HG03521 (cell line): ENCODE data around the gene VASH2.
A peak's percentile ranks its signal among the peaks of the same experiment; 100 is the strongest.
"Not testable (repeated sequence)": the region's sequence is repeated elsewhere in the genome, so short reads cannot be mapped to it uniquely, and the experiment has no call there.

Experiments
- ATAC-seq: cut with Tn5 transposase; IDR thresholded peaks from one replicate; pipeline ENCODE4 v1.9.1; 2021; ENCODE audit warnings: mild to moderate bottlenecking, moderate library complexity; ENCODE audit not compliant: unreplicated experiment

The VASH2 gene

GRCh38 chr1:212950243-212951125 is at the start of gene VASH2:
Gene VASH2 (plus strand): TSS chr1:212950541. CDS start chr1:212951543, 1,002 bp downstream.
- ATAC-seq, result peak; percentile 98

GRCh38 chr1:212901290-212901689 is 49.1 kb upstream of the VASH2 start:
- ATAC-seq, result no peak

GRCh38 chr1:212902054-212902453 is 48.3 kb upstream of the VASH2 start:
- ATAC-seq, result no peak

- no peak for ATAC-seq
Observed at GRCh38 chr1:212903664-212904063, 46.7 kb upstream of the VASH2 start.

- not testable (repeated sequence) for ATAC-seq
Observed at GRCh38 chr1:212908071-212908470, 42.3 kb upstream of the VASH2 start.

GRCh38 chr1:212908971-212909370 is 41.4 kb upstream of the VASH2 start:
- ATAC-seq, result no peak

- no peak for ATAC-seq
Observed at GRCh38 chr1:212909652-212910063, 40.7 kb upstream of the VASH2 start.

GRCh38 chr1:212910213-212910612 is 40.1 kb upstream of the VASH2 start:
- ATAC-seq, result not testable (repeated sequence)

GRCh38 chr1:212913638-212914037 is 36.7 kb upstream of the VASH2 start:
- not testable (repeated sequence) for ATAC-seq

GRCh38 chr1:212914110-212914509 is 36.2 kb upstream of the VASH2 start:
- not testable (repeated sequence) for ATAC-seq

- ATAC-seq, result no peak
Observed at GRCh38 chr1:212914789-212915188, 35.6 kb upstream of the VASH2 start.

GRCh38 chr1:212915245-212916091 is 34.9 kb upstream of the VASH2 start:
- ATAC-seq, result no peak

- ATAC-seq, result no peak
Observed at GRCh38 chr1:212916481-212917133, 33.7 kb upstream of the VASH2 start.

GRCh38 chr1:212917134-212917485 is 33.2 kb upstream of the VASH2 start:
- no peak for ATAC-seq

- ATAC-seq, result no peak
Observed at GRCh38 chr1:212917858-212918257, 32.5 kb upstream of the VASH2 start.

GRCh38 chr1:212918824-212919223 is 31.5 kb upstream of the VASH2 start:
- ATAC-seq, result no peak

GRCh38 chr1:212920246-212920645 is 30.1 kb upstream of the VASH2 start:
- no peak for ATAC-seq

GRCh38 chr1:212920896-212921295 is 29.4 kb upstream of the VASH2 start:
- no peak for ATAC-seq

GRCh38 chr1:212922016-212922415 is 28.3 kb upstream of the VASH2 start:
- no peak for ATAC-seq

- no peak for ATAC-seq
Observed at GRCh38 chr1:212926372-212926771, 24.0 kb upstream of the VASH2 start.
